Activated CD4-positive, alpha-beta memory T cell treated with anti-CD3 and anti-CD28 coated beads for 36 hours (primary cell): ENCODE data around the gene LAMA2. TPM values are rescaled to one million over a fixed set of nuclear protein-coding genes. Genes with fewer than 3 reads are reported as not detected.

ENCODE experiments used
- CTCF ChIA-PET: fragments of 350-600 bp; sonication (Branson Sonifier 250); formaldehyde crosslinking; loops from one replicate; lab custom pipeline; 2021; ENCODE audit warnings: antibody characterized with exemption, inconsistent platforms; lab: Charles Lee
- POLR2A ChIA-PET: fragments of 350-600 bp; sonication (Branson Sonifier 250); formaldehyde crosslinking; loops from one replicate; lab custom pipeline; 2021; ENCODE audit warnings: antibody characterized with exemption; lab: Charles Lee
- DNase-seq: peaks from one replicate; pipeline ENCODE4 v3.0.0-alpha.2; 2020
- H3K27ac Mint-ChIP-seq: one replicate; pipeline ENCODE4 v1.8.0; 2021; ENCODE audit warnings: mixed read lengths
- H3K27me3 Mint-ChIP-seq: one replicate; pipeline ENCODE4 v1.8.0; 2021; ENCODE audit warnings: mixed read lengths
- H3K36me3 Mint-ChIP-seq: one replicate; pipeline ENCODE4 v1.8.0; 2021; ENCODE audit warnings: mixed read lengths
- H3K4me1 Mint-ChIP-seq: one replicate; pipeline ENCODE4 v1.8.0; 2021; ENCODE audit warnings: low read depth, mixed read lengths
- H3K4me3 Mint-ChIP-seq: one replicate; pipeline ENCODE4 v1.8.0; 2021; ENCODE audit warnings: mild to moderate bottlenecking, mixed read lengths
- H3K9me3 Mint-ChIP-seq: one replicate; pipeline ENCODE4 v1.8.0; 2021; ENCODE audit warnings: mixed read lengths
- intact Hi-C: fragments of 100-400 bp; cut with micrococcal nuclease; formaldehyde crosslinking; loops from one replicate; pipeline ENCODE4 v1.15.1; 2023
- total RNA-seq, 2 experiments: library from RNA; stranded (reverse); gene quantifications; one replicate each; pipeline ENCODE4 v1.2.3, GENCODE V29; 2021

LAMA2 gene
- total RNA-seq, 2 experiments from 2014 or later = 0.15 to 0.48 TPM

- peaks cover 11% of the 10 kb centered on the region for H3K27me3 Mint-ChIP-seq
- H3K4me3 Mint-ChIP-seq = no peak overlapping the region
- H3K27ac Mint-ChIP-seq = no peak overlapping the region
- intact Hi-C loops = loop anchor here (2.0 to 5.0 kb wide), 2 partner anchors 119 to 1517 kb away; no protein-coding TSS in a partner anchor
- H3K9me3 Mint-ChIP-seq = no peaks in the 10 kb centered on the region
- ChIA-PET CTCF (interaction anchor here (0.9 to 3.4 kb wide), 4 partner anchors 9 to 528 kb away, joined by 3 to 14 read pairs (median 3); no protein-coding TSS in a partner anchor), POLR2A (interaction anchor here (1.0 kb wide), 1 partner anchor 237 kb away, joined by 3 read pairs; no protein-coding TSS in a partner anchor)
- peak; percentile 30 for DNase-seq
- peaks cover 17% of the 10 kb centered on the region for H3K4me1 Mint-ChIP-seq
- H3K36me3 Mint-ChIP-seq = no peaks in the 10 kb centered on the region
Observed at GRCh38 chr6:129253727-129254126, 370.8 kb downstream of the LAMA2 start.

GRCh38 chr6:129257196-129257595 is 374.3 kb downstream of the LAMA2 start:
- intact Hi-C loops = no loop called here
- ChIA-PET CTCF (no interaction called here), POLR2A (no interaction called here)
- no peaks in the 10 kb centered on the region for H3K36me3 Mint-ChIP-seq
- peaks cover 14% of the 10 kb centered on the region for H3K4me1 Mint-ChIP-seq
- no peak overlapping the region for H3K27ac Mint-ChIP-seq
- peaks cover 4% of the 10 kb centered on the region for H3K27me3 Mint-ChIP-seq
- DNase-seq = no peak
- H3K4me3 Mint-ChIP-seq = no peak overlapping the region
- no peaks in the 10 kb centered on the region for H3K9me3 Mint-ChIP-seq

DNA sequence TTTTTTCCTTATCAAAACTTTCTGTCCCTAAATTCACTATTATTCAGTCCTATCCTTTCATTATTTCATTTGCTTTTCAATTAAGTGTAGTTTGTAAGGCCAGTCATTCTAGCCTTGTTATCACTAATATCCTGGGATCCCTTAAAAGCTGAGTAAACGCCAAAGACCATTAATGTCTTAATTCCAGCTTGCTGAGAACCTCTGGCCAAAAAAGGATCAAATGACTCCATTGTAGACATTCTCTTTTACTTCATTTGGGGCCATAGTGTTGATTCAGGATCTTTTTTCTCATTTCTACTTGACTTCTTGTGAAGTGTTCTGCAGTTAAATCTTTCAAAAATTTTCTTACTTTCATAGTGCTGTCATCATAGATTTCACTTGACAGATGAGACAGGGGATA is 379.7 kb downstream of the LAMA2 start:
- intact Hi-C loops = no loop called here
- H3K36me3 Mint-ChIP-seq = no peaks in the 10 kb centered on the region
- POLR2A ChIA-PET = no interaction called here

DNA sequence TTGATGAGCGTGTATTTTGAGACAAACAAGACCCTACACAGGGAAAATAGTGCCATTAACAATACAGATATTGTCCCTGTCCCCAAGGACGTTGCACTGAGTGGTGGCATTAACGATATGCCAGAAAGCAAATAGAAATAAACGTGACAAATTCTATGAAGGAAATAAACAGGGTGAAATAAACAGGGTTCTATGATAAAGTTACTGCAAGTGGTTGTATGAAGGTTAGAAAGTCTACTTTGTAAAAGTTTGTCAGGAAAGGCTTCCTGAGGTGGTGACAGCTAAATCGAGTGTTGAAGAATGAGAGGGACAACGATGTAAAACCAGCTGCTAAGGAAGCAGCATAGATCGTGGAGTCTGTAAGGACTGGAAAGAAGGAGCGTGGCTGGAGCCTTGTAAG is 380.2 kb downstream of the LAMA2 start:
- no peak overlapping the region for H3K27ac Mint-ChIP-seq
- no peak overlapping the region for H3K4me3 Mint-ChIP-seq
- H3K27me3 Mint-ChIP-seq = no peaks in the 10 kb centered on the region
- ChIA-PET POLR2A (no interaction called here), CTCF (interaction anchor here (0.9 kb wide), 2 partner anchors 9 to 11 kb away, joined by 3 to 4 read pairs; no protein-coding TSS in a partner anchor)
- no peak for DNase-seq
- H3K36me3 Mint-ChIP-seq = no peaks in the 10 kb centered on the region
- intact Hi-C loops = no loop called here
- no peaks in the 10 kb centered on the region for H3K4me1 Mint-ChIP-seq
- no peaks in the 10 kb centered on the region for H3K9me3 Mint-ChIP-seq

More for the DNA sequence above, 379.7 kb downstream of the LAMA2 start:
- Mint-ChIP-seq H3K9me3 (no peaks in the 10 kb centered on the region), H3K27ac (no peak overlapping the region), H3K4me1 (no peaks in the 10 kb centered on the region), H3K27me3 (no peaks in the 10 kb centered on the region), H3K4me3 (no peak overlapping the region)
- DNase-seq = no peak
- CTCF ChIA-PET = interaction anchor here (0.9 kb wide), 2 partner anchors 9 to 11 kb away, joined by 3 to 4 read pairs; no protein-coding TSS in a partner anchor

GRCh38 chr6:129264480-129265045 is 381.6 kb downstream of the LAMA2 start:
- CTCF ChIA-PET = no interaction called here

DNA sequence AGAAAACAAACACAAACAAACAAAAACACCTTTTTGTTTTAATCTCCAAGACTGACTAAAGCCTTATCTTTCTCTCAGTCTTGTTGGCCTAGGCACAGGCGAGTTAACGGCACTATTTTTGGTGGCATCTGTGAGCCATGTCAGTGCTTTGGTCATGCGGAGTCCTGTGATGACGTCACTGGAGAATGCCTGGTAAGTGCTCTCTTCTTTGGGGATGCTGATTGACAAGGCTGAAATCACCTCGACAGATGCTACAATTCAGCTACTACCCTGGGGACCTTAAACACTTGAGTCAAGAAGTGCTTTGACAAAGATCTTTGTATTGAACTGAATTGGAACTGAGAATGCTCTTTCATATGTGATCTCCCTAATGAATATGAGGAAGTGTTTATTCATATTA is 384.1 kb downstream of the LAMA2 start:
- ChIA-PET CTCF (no interaction called here), POLR2A (no interaction called here)
- Mint-ChIP-seq H3K4me3 (no peak overlapping the region), H3K27ac (no peak overlapping the region), H3K27me3 (no peaks in the 10 kb centered on the region), H3K36me3 (no peaks in the 10 kb centered on the region), H3K9me3 (no peaks in the 10 kb centered on the region), H3K4me1 (no peaks in the 10 kb centered on the region)
- DNase-seq = no peak
- intact Hi-C loops = no loop called here

More at GRCh38 chr6:129264480-129265045, 381.6 kb downstream of the LAMA2 start:
- no peak for DNase-seq
- intact Hi-C loops = no loop called here
- H3K27me3 Mint-ChIP-seq = no peaks in the 10 kb centered on the region
- no peaks in the 10 kb centered on the region for H3K36me3 Mint-ChIP-seq
- H3K9me3 Mint-ChIP-seq = no peaks in the 10 kb centered on the region
- H3K27ac Mint-ChIP-seq = no peak overlapping the region
- no peaks in the 10 kb centered on the region for H3K4me1 Mint-ChIP-seq
- POLR2A ChIA-PET = no interaction called here
- no peak overlapping the region for H3K4me3 Mint-ChIP-seq

DNA sequence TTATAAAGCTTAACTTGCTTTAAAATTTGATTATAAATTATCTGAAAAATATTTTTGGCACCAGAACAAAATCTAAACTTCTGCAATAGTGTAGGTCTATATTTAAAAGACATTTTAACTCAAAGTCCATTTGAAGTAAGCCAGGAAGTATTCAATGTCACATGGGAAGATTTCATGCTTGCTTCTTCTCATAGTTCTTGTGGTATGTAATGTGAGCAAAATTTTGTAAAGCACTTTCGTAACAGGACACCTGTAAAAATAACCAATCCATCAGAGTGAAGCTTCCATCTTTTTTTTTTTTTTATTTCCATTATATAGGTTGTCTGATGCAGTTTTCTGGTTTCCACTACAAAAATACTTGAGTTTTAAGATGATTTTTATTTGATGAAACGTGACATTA is 386.1 kb downstream of the LAMA2 start:
- Mint-ChIP-seq H3K9me3 (no peaks in the 10 kb centered on the region), H3K27me3 (no peaks in the 10 kb centered on the region), H3K27ac (no peak overlapping the region), H3K4me3 (no peak overlapping the region), H3K36me3 (no peaks in the 10 kb centered on the region), H3K4me1 (no peaks in the 10 kb centered on the region)
- intact Hi-C loops = no loop called here
- ChIA-PET CTCF (no interaction called here), POLR2A (no interaction called here)
- no peak for DNase-seq

DNA sequence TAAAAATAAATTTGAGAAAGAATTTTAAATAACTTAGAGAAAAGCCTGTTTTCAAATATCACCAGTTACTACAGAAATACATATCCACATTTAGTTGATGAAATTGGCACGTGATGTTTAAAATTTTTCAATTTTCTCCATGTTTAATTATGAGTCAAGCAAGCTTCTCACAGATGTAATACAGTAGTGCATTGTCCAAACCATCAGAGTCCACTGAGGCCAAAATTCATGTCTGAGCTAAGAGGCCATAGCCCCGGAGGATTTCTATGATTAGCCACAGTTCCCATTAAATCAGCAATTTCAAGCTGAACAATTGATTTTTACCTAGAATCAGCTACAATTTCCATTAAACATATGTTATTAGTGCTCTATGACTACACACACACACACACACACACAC is 387.0 kb downstream of the LAMA2 start:
- no peak overlapping the region for H3K27ac Mint-ChIP-seq
- intact Hi-C loops = no loop called here
- DNase-seq = no peak
- ChIA-PET CTCF (no interaction called here), POLR2A (no interaction called here)
- H3K4me3 Mint-ChIP-seq = no peak overlapping the region
- no peaks in the 10 kb centered on the region for H3K36me3 Mint-ChIP-seq
- H3K9me3 Mint-ChIP-seq = no peaks in the 10 kb centered on the region
- no peaks in the 10 kb centered on the region for H3K27me3 Mint-ChIP-seq
- no peaks in the 10 kb centered on the region for H3K4me1 Mint-ChIP-seq

- Mint-ChIP-seq H3K4me1 (no peaks in the 10 kb centered on the region), H3K27ac (no peak overlapping the region), H3K36me3 (no peaks in the 10 kb centered on the region), H3K27me3 (no peaks in the 10 kb centered on the region), H3K9me3 (no peaks in the 10 kb centered on the region), H3K4me3 (no peak overlapping the region)
- ChIA-PET CTCF (no interaction called here), POLR2A (no interaction called here)
- intact Hi-C loops = no loop called here
- DNase-seq = no peak
Observed at GRCh38 chr6:129270450-129270849, 387.5 kb downstream of the LAMA2 start.

DNA sequence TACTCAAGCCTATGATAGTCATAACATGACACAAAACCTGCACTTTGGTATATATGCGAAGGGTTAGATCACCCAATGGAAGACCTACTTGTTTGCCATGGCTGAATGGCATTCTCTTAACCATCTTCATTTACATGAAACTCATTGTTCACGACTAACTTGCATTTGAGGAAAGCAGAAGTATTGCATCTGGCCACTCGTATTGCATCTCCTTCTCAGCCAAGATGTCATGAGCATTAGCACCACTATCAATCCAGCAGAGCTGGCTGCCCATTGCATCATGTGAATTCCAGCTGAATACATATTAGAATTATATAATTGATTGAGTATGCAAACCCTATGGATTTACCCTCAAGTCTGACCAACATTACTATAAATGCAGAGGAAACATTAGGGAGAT is 390.2 kb downstream of the LAMA2 start:
- CTCF ChIA-PET = no interaction called here
- DNase-seq = no peak
- no peaks in the 10 kb centered on the region for H3K36me3 Mint-ChIP-seq
- H3K27ac Mint-ChIP-seq = no peak overlapping the region
- H3K4me3 Mint-ChIP-seq = no peak overlapping the region
- POLR2A ChIA-PET = no interaction called here
- H3K27me3 Mint-ChIP-seq = peaks cover 2% of the 10 kb centered on the region
- H3K4me1 Mint-ChIP-seq = no peaks in the 10 kb centered on the region
- intact Hi-C loops = no loop called here
- H3K9me3 Mint-ChIP-seq = no peaks in the 10 kb centered on the region

- Mint-ChIP-seq H3K4me1 (peaks cover 15% of the 10 kb centered on the region), H3K27ac (no peak overlapping the region), H3K36me3 (no peaks in the 10 kb centered on the region), H3K9me3 (no peaks in the 10 kb centered on the region), H3K27me3 (peaks cover 2% of the 10 kb centered on the region), H3K4me3 (no peak overlapping the region)
- intact Hi-C loops = no loop called here
- ChIA-PET POLR2A (no interaction called here), CTCF (no interaction called here)
- DNase-seq = no peak
Observed at GRCh38 chr6:129276461-129276860, 393.5 kb downstream of the LAMA2 start.

DNA sequence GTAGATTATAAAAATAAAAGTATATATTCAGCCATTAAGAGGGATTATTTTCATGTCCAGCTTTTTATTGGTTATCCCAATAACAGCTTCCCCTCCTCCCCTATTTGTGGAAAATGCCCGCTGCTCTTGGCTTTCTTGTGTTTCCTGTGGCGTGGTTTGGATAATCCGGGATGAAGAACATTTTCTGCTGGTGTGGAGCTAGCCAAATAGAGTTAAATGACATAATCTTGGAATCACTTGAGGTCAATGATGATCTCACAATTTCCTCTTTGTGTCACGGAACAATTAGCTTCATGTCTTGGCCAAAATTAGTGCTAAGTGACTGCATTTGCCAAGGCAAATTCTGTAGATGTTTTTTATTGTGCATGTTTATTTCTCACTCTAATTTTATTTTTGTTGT is 394.0 kb downstream of the LAMA2 start:
- Mint-ChIP-seq H3K36me3 (no peaks in the 10 kb centered on the region), H3K9me3 (no peaks in the 10 kb centered on the region), H3K4me1 (peaks cover 19% of the 10 kb centered on the region), H3K4me3 (no peak overlapping the region), H3K27ac (no peak overlapping the region), H3K27me3 (peaks cover 2% of the 10 kb centered on the region)
- POLR2A ChIA-PET = no interaction called here
- no peak for DNase-seq
- CTCF ChIA-PET = interaction anchor here (0.8 kb wide), 1 partner anchor 24 kb away, joined by 3 read pairs; no protein-coding TSS in a partner anchor
- intact Hi-C loops = no loop called here
